ENCODE measurements around the gene CAST.

DNA sequence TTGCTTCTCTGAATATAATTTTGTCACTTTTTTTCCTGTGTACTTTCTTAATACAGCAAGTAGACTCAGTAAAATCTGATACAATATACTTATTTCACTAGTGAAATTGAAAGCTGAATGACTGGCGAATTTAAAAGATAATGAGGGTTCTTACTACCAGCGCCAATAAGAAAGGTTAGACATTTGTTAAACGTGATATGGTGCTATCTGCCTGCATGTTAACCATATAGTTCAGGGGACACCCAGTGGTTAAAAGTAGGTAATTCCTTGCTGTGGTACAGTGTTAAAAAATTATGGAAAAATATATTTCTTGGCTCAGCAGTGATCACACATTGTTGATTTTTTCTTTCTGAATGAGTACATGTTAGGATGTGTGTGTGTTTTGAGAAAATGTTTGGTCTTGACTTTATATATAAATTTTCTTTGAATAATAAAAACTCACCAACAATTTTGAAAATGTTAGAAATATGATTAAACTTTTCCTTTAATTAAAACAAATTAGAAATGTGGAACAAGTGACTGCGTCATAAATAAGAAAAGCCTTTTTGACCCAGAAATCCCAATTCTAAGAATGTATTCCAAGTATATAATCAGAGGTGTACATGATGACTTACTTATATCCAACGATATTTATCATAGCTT lies 25.8 kb downstream of the CAST start:
- TF ChIP-seq POLR2A (IDR thresholded peaks at IDR 0.05; ENCODE audit: low read length) = no peak
- TF ChIP-seq GATA1 (IDR thresholded peaks at IDR 0.05; ENCODE audit: low read depth, low read length) = no peak

Measured in erythroblast (primary cell).